Uterus (tissue), 2 donors: ENCODE data around the gene NAA38.

ENCODE experiments used
- POLR2A ChIP-seq, 2 donors: fragments of 450-650 bp; IDR thresholded peaks; one replicate each; pipeline ENCODE4 v1.6.1; 2016; ENCODE audit warnings: antibody characterized with exemption in 2 of 2, mild to moderate bottlenecking in 1 of 2, moderate library complexity in 1 of 2
- TF ChIP-seq, protein P1 (sequence below), 4 experiments: fragments of 200-600 bp in 2 of 4; fragments of 450-650 bp in 2 of 4; sonication (generic) in 2 of 4; IDR thresholded peaks; one replicate each; pipeline ENCODE4 v1.5.1; 2016 to 2019; ENCODE audit warnings: antibody characterized with exemption in 4 of 4, mild to moderate bottlenecking in 2 of 4, moderate library complexity in 1 of 4

DNA sequence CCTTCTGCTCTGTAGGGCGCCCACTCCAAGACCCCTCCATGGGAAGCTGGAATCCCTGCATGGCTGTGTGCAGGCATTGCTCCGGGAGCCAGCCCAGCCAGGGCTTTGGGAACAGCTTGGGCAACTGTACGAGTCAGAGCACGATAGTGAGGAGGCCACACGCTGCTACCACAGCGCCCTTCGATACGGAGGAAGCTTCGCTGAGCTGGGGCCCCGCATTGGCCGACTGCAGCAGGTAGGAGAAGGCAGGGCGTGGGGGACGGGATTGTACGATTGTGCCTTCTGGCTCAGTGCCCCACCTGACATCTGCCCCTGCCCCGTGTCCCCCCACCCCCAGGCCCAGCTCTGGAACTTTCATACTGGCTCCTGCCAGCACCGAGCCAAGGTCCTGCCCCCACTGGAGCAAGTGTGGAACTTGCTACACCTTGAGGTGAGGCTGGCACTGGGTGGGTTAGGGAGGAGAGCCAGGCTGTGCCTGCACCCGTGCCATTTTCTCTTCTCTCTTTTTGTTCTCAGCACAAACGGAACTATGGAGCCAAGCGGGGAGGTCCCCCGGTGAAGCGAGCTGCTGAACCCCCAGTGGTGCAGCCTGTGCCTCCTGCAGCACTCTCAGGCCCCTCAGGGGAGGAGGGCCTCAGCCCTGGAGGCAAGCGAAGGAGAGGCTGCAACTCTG is 11.2 kb downstream of the NAA38 start:
- TF ChIP-seq, protein P1, sequence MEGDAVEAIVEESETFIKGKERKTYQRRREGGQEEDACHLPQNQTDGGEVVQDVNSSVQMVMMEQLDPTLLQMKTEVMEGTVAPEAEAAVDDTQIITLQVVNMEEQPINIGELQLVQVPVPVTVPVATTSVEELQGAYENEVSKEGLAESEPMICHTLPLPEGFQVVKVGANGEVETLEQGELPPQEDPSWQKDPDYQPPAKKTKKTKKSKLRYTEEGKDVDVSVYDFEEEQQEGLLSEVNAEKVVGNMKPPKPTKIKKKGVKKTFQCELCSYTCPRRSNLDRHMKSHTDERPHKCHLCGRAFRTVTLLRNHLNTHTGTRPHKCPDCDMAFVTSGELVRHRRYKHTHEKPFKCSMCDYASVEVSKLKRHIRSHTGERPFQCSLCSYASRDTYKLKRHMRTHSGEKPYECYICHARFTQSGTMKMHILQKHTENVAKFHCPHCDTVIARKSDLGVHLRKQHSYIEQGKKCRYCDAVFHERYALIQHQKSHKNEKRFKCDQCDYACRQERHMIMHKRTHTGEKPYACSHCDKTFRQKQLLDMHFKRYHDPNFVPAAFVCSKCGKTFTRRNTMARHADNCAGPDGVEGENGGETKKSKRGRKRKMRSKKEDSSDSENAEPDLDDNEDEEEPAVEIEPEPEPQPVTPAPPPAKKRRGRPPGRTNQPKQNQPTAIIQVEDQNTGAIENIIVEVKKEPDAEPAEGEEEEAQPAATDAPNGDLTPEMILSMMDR (IDR thresholded peaks at IDR 0.05) = no peak
- TF ChIP-seq POLR2A (IDR thresholded peaks at IDR 0.05) = no peak
